ENCODE data around the gene SOX4.
A peak's percentile ranks its signal among the peaks of the same experiment; 100 is the strongest.
"Not testable (repeated sequence)": the region's sequence is repeated elsewhere in the genome, so short reads cannot be mapped to it uniquely, and the experiment has no call there.

SOX4 gene

DNA sequence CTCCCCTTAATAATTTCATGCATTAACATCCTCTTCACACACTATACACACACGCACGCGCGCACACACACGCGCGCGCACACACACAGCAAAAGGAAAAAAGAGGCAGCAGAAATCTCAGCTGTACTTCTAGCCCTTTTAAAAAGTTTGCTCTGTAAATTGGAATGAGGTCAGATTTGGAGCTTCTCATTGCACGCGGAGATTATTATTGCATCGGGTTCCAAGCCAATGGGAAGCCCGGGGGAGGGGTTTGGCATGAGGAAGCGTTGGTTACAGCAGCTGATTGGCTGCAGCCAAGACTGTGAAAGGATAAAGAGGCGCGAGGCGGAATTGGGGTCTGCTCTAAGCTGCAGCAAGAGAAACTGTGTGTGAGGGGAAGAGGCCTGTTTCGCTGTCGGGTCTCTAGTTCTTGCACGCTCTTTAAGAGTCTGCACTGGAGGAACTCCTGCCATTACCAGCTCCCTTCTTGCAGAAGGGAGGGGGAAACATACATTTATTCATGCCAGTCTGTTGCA lies at the start of gene SOX4:
Gene SOX4 (plus strand): TSS at position 340 of the 515 bp plus-strand sequence. CDS start 784 bp downstream, outside the sequence.
- DNase-seq: peak; percentile 76

- not testable (repeated sequence) for DNase-seq
These were observed 41.3 kb upstream of the SOX4 start for GRCh38 chr6:21552286-21552685.

- DNase-seq: no peak
These were observed 39.3 kb upstream of the SOX4 start for GRCh38 chr6:21554286-21554685.

DNA sequence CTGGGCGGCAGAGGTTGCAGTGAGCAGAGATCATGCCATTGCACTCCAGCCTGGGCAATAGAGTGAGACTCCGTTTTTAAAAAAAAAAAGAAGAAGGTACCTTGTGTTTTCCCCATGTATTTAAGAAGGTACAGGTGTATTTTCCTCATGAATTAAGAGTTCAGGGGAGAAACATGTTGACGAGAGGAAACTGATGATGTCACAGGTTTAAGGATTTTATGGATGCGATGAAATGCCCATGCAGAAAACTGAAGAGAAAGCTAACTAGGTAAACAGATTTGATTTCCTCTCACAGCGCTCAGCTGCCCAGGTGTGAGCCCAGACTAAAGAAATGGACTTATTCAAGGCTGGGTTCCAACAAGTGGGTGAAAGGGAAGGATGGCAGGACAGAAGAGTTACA lies 38.4 kb upstream of the SOX4 start:
- DNase-seq: no peak

- no peak for DNase-seq
These were observed 37.0 kb upstream of the SOX4 start for GRCh38 chr6:21556511-21556910.

GRCh38 chr6:21556968-21557721 lies 36.4 kb upstream of the SOX4 start:
- DNase-seq: no peak

DNA sequence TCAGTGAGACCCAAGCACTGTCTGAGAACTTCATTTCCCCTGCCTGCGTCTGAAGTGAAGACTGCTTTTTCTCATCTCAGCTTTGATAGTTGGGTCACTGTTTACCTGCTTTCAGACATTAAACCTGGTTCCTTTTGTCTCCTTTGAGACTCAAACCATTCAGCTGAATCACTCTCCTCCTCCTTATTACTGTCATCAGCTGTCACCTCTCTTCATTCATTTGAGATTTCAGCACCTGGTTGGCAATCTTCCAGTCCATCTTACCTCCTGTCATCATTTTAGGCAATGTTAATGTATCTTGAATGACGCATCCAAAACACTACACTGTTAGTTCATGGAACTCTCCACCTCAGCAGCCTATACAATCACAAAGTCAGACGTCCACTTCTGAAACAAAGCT lies 34.3 kb upstream of the SOX4 start:
- DNase-seq: no peak

GRCh38 chr6:21560249-21560648 lies 33.3 kb upstream of the SOX4 start:
- no peak for DNase-seq

- DNase-seq: no peak
These were observed 28.1 kb upstream of the SOX4 start for GRCh38 chr6:21565431-21565830.

- no peak for DNase-seq
These were observed 15.0 kb upstream of the SOX4 start for GRCh38 chr6:21578523-21578922.

GRCh38 chr6:21582651-21583050 lies 10.9 kb upstream of the SOX4 start:
- DNase-seq: no peak

- no peak for DNase-seq
These were observed 7.3 kb upstream of the SOX4 start for GRCh38 chr6:21586300-21586699.

DNA sequence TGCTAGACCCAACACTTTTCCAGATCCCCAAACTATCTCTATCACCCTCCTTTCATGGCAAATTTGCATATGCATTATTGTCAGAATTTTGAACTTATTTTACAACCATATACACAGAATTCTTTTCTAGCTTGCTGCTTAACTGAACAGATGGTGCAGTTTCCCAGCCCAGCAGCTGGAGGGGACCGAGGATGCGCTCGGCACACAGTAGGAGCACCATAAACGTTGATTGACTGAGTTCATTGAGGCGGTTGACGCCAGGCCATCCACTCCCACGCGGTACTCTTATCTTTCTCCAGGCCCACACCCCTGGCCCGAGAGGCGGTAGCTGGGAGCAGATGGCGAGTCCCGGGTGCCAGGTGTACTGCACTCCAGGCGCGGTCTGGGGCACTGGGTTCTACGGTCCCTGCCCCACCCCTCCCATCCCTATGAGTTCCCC lies 6.8 kb upstream of the SOX4 start:
- no peak for DNase-seq

DNA sequence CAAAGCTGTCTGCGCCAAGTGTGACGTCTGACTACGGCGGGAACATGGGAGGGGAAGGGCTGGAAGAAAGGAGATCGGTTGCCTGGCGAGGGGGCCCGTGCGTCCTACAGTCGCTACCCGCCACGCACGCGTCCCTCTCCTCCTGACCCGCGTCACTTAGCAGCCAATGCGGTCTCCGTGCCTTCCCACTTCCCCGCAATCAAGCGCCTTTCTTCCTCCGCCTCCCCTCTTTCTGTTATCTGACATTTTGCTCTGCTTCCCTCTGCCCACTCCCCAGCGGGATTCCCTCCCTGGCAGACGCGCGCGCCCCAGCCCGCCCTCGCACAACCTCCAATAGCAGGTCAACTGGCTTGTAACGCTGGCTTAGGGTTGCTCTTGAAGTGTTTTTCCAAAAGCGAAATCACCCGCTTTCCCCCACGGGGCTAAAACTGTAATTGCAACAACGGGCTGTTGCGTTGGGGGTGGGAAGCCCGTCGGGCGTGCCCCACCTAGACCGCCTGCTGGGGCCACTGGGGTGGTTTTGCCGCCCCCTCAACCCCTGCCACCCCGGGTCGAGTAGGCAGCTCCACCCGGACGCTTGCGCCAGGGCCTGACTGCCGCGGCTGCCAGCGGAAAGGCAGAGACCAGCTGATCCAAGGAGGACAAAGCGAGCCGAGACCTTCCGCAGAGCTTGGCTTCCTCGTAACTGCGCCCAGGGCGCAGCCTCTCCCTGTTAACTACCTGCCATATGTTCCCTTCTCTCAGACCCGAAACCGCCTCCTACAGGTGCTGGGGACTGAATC lies 6.2 kb upstream of the SOX4 start:
- DNase-seq: peak; percentile 41

DNA sequence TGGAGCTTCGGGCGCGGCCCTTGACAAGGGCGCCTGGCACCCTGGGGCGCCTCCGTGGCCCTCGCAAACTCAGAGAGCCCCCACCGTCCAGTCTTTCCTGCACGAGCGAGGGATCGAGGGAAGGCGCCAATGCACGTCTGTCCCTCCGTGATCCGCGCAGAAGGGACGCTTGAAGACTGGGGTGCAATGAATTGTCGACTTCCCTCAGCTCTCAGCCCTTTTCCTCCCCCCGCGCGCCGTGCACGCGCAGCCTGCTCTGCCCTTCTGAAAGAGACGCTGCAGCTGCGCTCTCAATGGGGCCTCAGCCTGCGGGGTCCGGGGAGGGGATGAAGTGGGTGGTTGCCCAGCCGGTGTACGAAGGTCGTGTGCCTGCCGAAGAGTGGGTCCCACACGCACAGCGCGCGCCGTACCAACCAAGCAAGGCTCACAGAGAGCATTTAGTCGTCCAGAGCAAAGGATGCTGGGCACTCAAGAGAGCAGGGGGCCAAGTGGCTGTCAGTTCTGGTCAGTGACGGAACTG lies 5.5 kb upstream of the SOX4 start:
- peak; percentile 38 for DNase-seq

GRCh38 chr6:21588481-21589351 lies 4.8 kb upstream of the SOX4 start:
- DNase-seq: peak; percentile 54

- DNase-seq: peak; percentile 89
These were observed 3.9 kb upstream of the SOX4 start for GRCh38 chr6:21589352-21590345.

DNA sequence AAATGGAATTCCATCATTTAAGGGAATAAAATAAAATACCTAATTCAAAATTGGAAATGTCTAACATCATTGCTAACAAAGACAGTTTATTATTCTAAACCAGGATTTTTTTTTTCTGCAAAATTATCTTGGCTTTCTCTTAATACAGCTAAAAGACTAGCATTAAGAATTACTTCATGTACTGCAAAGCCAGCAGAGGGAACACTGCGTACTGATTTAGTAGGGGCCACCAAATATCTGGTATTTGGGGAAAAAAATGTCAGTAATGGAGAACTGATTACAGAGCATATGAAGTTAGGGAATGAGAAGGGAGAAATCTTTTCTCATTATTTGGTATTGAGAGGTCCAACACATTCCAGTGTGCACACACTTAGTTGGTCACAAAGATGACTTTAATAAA lies 3.2 kb upstream of the SOX4 start:
- DNase-seq: no peak

DNA sequence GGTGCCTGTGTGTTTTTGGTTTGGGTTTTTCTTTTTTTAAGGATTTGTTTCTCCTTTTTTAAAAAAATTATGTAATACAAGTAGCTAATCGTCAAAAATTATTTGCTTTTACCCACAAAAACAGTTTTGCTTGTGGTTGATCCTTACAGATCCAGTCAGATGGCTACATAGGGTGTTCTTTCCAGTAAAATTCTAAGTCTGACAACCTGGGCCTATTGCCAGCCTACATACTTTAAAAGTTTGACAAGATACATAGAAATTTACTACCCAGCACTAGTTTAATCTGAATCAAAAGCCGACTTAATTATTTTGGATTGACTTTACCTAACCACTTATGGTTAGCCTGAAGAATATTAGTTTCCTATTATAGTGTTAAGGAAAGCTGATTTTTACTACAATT lies 2.1 kb upstream of the SOX4 start:
- DNase-seq: no peak

GRCh38 chr6:21592953-21593352 lies 598 bp upstream of the SOX4 start:
- no peak for DNase-seq

GRCh38 chr6:21593927-21594415 lies 420 bp downstream of the SOX4 start:
- peak; percentile 32 for DNase-seq
